ENCODE data around the gene MPHOSPH9. TPM values are rescaled to one million over a fixed set of nuclear protein-coding genes. Genes with fewer than 3 reads are reported as not detected.

MPHOSPH9 gene
- total RNA-seq, 1 donor from 2014 or later, result 21.8 TPM

GRCh38 chr12:123149088-123149487 is 83.9 kb downstream of the MPHOSPH9 start:
- H3K4me3 ChIP-seq, result peak overlapping the region; percentile 75
- no peak for ATAC-seq
- no peaks in the 10 kb centered on the region for H3K36me3 ChIP-seq
- TF ChIP-seq CTCF (IDR thresholded peaks at IDR 0.05), result no peak
- no peaks in the 10 kb centered on the region for H3K27me3 ChIP-seq (ENCODE audit: low read depth)
- H3K9me3 ChIP-seq, result no peaks in the 10 kb centered on the region
- H3K27ac ChIP-seq, result peak overlapping the region; percentile 79
- intact Hi-C loops (cut with DNase I), result no loop called here
- no peak for DNase-seq
- H3K4me1 ChIP-seq, result peaks cover 29% of the 10 kb centered on the region

GRCh38 chr12:123148655-123149054 is 84.3 kb downstream of the MPHOSPH9 start:
- intact Hi-C loops (cut with DNase I), result no loop called here
- ATAC-seq, result no peak

GRCh38 chr12:123148223-123148622 is 84.7 kb downstream of the MPHOSPH9 start:
- no peaks in the 10 kb centered on the region for H3K36me3 ChIP-seq
- no peak for TF ChIP-seq CTCF (IDR thresholded peaks at IDR 0.05)
- no peak for DNase-seq
- no peak overlapping the region for H3K4me3 ChIP-seq
- H3K27ac ChIP-seq, result no peak overlapping the region
- intact Hi-C loops (cut with DNase I), result no loop called here
- ATAC-seq, result no peak
- no peaks in the 10 kb centered on the region for H3K9me3 ChIP-seq
- H3K4me1 ChIP-seq, result peaks cover 37% of the 10 kb centered on the region
- H3K27me3 ChIP-seq (ENCODE audit: low read depth), result no peaks in the 10 kb centered on the region

More at GRCh38 chr12:123148655-123149054, 84.3 kb downstream of the MPHOSPH9 start:
- Histone ChIP-seq H3K27me3 (ENCODE audit: low read depth) (no peaks in the 10 kb centered on the region), H3K36me3 (no peaks in the 10 kb centered on the region), H3K4me1 (peaks cover 33% of the 10 kb centered on the region), H3K4me3 (peak overlapping the region; percentile 75), H3K9me3 (no peaks in the 10 kb centered on the region), H3K27ac (peak overlapping the region; percentile 79)
- no peak for DNase-seq
- TF ChIP-seq CTCF (IDR thresholded peaks at IDR 0.05), result no peak

GRCh38 chr12:123145211-123145610 is 87.7 kb downstream of the MPHOSPH9 start:
- peaks cover 56% of the 10 kb centered on the region for H3K4me1 ChIP-seq
- H3K27ac ChIP-seq, result no peak overlapping the region
- H3K36me3 ChIP-seq, result no peaks in the 10 kb centered on the region
- no peak for TF ChIP-seq CTCF (IDR thresholded peaks at IDR 0.05)
- intact Hi-C loops (cut with DNase I), result no loop called here
- H3K9me3 ChIP-seq, result no peaks in the 10 kb centered on the region
- no peak for DNase-seq
- ATAC-seq, result no peak
- H3K27me3 ChIP-seq (ENCODE audit: low read depth), result no peaks in the 10 kb centered on the region
- no peak overlapping the region for H3K4me3 ChIP-seq

GRCh38 chr12:123143736-123144461 is 89.0 kb downstream of the MPHOSPH9 start:
- Histone ChIP-seq H3K27me3 (ENCODE audit: low read depth) (no peaks in the 10 kb centered on the region), H3K4me1 (peaks cover 53% of the 10 kb centered on the region), H3K27ac (peak overlapping the region; percentile 78), H3K9me3 (no peaks in the 10 kb centered on the region), H3K4me3 (no peak overlapping the region), H3K36me3 (no peaks in the 10 kb centered on the region)
- DNase-seq (no peak), ATAC-seq (no peak)
- intact Hi-C loops (cut with DNase I), result no loop called here
- no peak for TF ChIP-seq CTCF (IDR thresholded peaks at IDR 0.05)
